ENCODE results near the gene MACROD2.

DNA sequence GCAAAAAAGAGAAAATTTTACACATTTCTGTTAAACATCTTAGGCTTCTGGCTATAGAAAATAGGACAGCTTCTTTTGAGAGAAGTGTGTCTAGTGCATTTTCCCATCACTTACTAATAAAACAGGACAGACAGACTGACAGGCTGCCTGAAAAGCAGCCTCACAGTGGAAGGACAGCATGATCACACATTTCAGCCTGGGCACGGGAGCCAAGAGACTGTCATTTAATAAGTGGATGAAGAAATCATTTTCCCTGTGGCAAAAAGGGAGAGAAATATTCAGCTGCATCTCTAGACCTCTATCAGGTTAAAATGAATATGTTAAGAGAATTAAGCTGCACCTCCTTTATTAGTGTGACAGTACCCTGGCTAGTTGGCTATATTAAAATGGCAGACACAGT is 1617.5 kb downstream of the MACROD2 start:
- TF ChIP-seq, protein P1, sequence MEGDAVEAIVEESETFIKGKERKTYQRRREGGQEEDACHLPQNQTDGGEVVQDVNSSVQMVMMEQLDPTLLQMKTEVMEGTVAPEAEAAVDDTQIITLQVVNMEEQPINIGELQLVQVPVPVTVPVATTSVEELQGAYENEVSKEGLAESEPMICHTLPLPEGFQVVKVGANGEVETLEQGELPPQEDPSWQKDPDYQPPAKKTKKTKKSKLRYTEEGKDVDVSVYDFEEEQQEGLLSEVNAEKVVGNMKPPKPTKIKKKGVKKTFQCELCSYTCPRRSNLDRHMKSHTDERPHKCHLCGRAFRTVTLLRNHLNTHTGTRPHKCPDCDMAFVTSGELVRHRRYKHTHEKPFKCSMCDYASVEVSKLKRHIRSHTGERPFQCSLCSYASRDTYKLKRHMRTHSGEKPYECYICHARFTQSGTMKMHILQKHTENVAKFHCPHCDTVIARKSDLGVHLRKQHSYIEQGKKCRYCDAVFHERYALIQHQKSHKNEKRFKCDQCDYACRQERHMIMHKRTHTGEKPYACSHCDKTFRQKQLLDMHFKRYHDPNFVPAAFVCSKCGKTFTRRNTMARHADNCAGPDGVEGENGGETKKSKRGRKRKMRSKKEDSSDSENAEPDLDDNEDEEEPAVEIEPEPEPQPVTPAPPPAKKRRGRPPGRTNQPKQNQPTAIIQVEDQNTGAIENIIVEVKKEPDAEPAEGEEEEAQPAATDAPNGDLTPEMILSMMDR (IDR thresholded peaks at IDR 0.05) = no peak
- TF ChIP-seq POLR2A (IDR thresholded peaks at IDR 0.05) = no peak
